D721Med (cell line): Measurements from ENCODE around the gene TBC1D2.

ENCODE experiments used
- DNase-seq: peaks from one replicate; pipeline ENCODE4 v3.0.0; 2011; ENCODE audit warnings: low spot score; ENCODE audit not compliant: insufficient read length
- FAIRE-seq: peaks from 2 replicates; lab custom pipeline; 2011; peaks lifted over from hg19 to GRCh38; lab: Jason Lieb, UNC
- CTCF ChIP-seq: IDR thresholded peaks from 2 replicates; pipeline ENCODE4 v1.5.1; 2012; ENCODE audit warnings: mild to moderate bottlenecking, control low read depth; ENCODE audit not compliant: insufficient read depth; ENCODE audit errors: missing control alignments

Gene TBC1D2

GRCh38 chr9:98191671-98192502 is 63.6 kb downstream of the TBC1D2 start:
- DNase-seq = no peak
- no peak for FAIRE-seq
- TF ChIP-seq CTCF = no peak

- FAIRE-seq (no peak), DNase-seq (no peak)
- TF ChIP-seq CTCF = no peak
Measured at GRCh38 chr9:98191181-98191608, 64.3 kb downstream of the TBC1D2 start.

GRCh38 chr9:98190757-98191105 is 64.7 kb downstream of the TBC1D2 start:
- TF ChIP-seq CTCF = no peak
- no peak for FAIRE-seq
- DNase-seq = no peak

GRCh38 chr9:98189412-98189811 is 66.0 kb downstream of the TBC1D2 start:
- FAIRE-seq (no peak), DNase-seq (no peak)
- no peak for TF ChIP-seq CTCF

- no peak for TF ChIP-seq CTCF
- FAIRE-seq (no peak), DNase-seq (no peak)
Measured at GRCh38 chr9:98187926-98188325, 67.5 kb downstream of the TBC1D2 start.

GRCh38 chr9:98186236-98186635 is 69.2 kb downstream of the TBC1D2 start:
- no peak for DNase-seq
- no peak for FAIRE-seq

More at GRCh38 chr9:98186236-98186635, 69.2 kb downstream of the TBC1D2 start:
- no peak for TF ChIP-seq CTCF
